Measurements from ENCODE around the gene FOXO1. TPM values are rescaled to one million over a fixed set of nuclear protein-coding genes. Genes with fewer than 3 reads are reported as not detected.

FOXO1 gene
- total and polyA plus RNA-seq, 2 of the 13 experiments (the other 11 are each of a cell fraction or from before 2014, with no cell fraction given), result 8.1 to 13.1 TPM

DNA sequence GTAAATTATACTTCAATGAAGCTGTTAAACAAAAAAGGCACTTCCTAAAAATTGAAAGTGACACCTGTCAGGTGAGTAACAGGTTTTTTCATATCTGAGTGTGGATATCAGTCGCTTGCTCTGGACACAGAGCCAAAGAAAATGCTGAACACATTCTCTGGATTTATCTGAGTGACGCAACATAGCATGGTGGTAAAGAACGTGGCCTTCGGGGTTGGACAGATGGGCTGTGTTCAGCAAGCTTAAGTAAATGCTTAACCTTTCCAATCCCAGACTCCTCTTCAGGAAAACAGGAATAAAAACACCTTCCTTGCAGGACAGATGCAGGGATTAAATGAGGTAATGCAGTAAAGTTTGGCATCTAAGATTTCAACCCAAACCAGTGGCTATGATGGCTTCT lies 132.0 kb downstream of the FOXO1 start (continued):
- TF ChIP-seq, protein P1, sequence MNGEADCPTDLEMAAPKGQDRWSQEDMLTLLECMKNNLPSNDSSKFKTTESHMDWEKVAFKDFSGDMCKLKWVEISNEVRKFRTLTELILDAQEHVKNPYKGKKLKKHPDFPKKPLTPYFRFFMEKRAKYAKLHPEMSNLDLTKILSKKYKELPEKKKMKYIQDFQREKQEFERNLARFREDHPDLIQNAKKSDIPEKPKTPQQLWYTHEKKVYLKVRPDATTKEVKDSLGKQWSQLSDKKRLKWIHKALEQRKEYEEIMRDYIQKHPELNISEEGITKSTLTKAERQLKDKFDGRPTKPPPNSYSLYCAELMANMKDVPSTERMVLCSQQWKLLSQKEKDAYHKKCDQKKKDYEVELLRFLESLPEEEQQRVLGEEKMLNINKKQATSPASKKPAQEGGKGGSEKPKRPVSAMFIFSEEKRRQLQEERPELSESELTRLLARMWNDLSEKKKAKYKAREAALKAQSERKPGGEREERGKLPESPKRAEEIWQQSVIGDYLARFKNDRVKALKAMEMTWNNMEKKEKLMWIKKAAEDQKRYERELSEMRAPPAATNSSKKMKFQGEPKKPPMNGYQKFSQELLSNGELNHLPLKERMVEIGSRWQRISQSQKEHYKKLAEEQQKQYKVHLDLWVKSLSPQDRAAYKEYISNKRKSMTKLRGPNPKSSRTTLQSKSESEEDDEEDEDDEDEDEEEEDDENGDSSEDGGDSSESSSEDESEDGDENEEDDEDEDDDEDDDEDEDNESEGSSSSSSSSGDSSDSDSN (CRISPR knock-in tag; IDR thresholded peaks at IDR 0.05), result no peak
- no peak for TF ChIP-seq ZNF256 (CRISPR knock-in tag; conservative IDR thresholded peaks at IDR 0.05)
- TF ChIP-seq ZNF816 (CRISPR knock-in tag; IDR thresholded peaks at IDR 0.05; ENCODE audit: borderline replicate concordance), result no peak
- TF ChIP-seq PTBP1 (IDR thresholded peaks at IDR 0.05; ENCODE audit: low read depth, low read length, poor library complexity, severe bottlenecking), result no peak
- no peak for TF ChIP-seq ZNF274 (CRISPR knock-in tag; IDR thresholded peaks at IDR 0.05)
- peak; percentile 79 for TF ChIP-seq BCL6 (CRISPR knock-in tag; IDR thresholded peaks at IDR 0.05)
- TF ChIP-seq MBD4 (IDR thresholded peaks at IDR 0.05; ENCODE audit: borderline replicate concordance, low read length), result no peak
- no peak for TF ChIP-seq MEF2D (CRISPR knock-in tag; IDR thresholded peaks at IDR 0.05)
- TF ChIP-seq, protein P2, sequence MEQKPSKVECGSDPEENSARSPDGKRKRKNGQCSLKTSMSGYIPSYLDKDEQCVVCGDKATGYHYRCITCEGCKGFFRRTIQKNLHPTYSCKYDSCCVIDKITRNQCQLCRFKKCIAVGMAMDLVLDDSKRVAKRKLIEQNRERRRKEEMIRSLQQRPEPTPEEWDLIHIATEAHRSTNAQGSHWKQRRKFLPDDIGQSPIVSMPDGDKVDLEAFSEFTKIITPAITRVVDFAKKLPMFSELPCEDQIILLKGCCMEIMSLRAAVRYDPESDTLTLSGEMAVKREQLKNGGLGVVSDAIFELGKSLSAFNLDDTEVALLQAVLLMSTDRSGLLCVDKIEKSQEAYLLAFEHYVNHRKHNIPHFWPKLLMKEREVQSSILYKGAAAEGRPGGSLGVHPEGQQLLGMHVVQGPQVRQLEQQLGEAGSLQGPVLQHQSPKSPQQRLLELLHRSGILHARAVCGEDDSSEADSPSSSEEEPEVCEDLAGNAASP (CRISPR knock-in tag; IDR thresholded peaks at IDR 0.05; ENCODE audit: borderline replicate concordance), result peak; percentile 42; the same call in 1 of the 2 replicates
- no peak for TF ChIP-seq ZNF33A (CRISPR knock-in tag; IDR thresholded peaks at IDR 0.05; ENCODE audit: borderline replicate concordance)
- TF ChIP-seq CENPX (CRISPR knock-in tag; IDR thresholded peaks at IDR 0.05), result no peak
- no peak for TF ChIP-seq AKAP8 (CRISPR knock-in tag; IDR thresholded peaks at IDR 0.05)
- no peak for TF ChIP-seq MEIS2 (CRISPR knock-in tag; IDR thresholded peaks at IDR 0.05)
- TF ChIP-seq, protein P3, sequence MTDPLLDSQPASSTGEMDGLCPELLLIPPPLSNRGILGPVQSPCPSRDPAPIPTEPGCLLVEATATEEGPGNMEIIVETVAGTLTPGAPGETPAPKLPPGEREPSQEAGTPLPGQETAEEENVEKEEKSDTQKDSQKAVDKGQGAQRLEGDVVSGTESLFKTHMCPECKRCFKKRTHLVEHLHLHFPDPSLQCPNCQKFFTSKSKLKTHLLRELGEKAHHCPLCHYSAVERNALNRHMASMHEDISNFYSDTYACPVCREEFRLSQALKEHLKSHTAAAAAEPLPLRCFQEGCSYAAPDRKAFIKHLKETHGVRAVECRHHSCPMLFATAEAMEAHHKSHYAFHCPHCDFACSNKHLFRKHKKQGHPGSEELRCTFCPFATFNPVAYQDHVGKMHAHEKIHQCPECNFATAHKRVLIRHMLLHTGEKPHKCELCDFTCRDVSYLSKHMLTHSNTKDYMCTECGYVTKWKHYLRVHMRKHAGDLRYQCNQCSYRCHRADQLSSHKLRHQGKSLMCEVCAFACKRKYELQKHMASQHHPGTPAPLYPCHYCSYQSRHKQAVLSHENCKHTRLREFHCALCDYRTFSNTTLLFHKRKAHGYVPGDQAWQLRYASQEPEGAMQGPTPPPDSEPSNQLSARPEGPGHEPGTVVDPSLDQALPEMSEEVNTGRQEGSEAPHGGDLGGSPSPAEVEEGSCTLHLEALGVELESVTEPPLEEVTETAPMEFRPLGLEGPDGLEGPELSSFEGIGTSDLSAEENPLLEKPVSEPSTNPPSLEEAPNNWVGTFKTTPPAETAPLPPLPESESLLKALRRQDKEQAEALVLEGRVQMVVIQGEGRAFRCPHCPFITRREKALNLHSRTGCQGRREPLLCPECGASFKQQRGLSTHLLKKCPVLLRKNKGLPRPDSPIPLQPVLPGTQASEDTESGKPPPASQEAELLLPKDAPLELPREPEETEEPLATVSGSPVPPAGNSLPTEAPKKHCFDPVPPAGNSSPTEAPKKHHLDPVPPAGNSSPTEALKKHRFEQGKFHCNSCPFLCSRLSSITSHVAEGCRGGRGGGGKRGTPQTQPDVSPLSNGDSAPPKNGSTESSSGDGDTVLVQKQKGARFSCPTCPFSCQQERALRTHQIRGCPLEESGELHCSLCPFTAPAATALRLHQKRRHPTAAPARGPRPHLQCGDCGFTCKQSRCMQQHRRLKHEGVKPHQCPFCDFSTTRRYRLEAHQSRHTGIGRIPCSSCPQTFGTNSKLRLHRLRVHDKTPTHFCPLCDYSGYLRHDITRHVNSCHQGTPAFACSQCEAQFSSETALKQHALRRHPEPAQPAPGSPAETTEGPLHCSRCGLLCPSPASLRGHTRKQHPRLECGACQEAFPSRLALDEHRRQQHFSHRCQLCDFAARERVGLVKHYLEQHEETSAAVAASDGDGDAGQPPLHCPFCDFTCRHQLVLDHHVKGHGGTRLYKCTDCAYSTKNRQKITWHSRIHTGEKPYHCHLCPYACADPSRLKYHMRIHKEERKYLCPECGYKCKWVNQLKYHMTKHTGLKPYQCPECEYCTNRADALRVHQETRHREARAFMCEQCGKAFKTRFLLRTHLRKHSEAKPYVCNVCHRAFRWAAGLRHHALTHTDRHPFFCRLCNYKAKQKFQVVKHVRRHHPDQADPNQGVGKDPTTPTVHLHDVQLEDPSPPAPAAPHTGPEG (CRISPR knock-in tag; IDR thresholded peaks at IDR 0.05), result no peak
- no peak for TF ChIP-seq SP2 (CRISPR knock-in tag; IDR thresholded peaks at IDR 0.05)
- TF ChIP-seq, protein P4, sequence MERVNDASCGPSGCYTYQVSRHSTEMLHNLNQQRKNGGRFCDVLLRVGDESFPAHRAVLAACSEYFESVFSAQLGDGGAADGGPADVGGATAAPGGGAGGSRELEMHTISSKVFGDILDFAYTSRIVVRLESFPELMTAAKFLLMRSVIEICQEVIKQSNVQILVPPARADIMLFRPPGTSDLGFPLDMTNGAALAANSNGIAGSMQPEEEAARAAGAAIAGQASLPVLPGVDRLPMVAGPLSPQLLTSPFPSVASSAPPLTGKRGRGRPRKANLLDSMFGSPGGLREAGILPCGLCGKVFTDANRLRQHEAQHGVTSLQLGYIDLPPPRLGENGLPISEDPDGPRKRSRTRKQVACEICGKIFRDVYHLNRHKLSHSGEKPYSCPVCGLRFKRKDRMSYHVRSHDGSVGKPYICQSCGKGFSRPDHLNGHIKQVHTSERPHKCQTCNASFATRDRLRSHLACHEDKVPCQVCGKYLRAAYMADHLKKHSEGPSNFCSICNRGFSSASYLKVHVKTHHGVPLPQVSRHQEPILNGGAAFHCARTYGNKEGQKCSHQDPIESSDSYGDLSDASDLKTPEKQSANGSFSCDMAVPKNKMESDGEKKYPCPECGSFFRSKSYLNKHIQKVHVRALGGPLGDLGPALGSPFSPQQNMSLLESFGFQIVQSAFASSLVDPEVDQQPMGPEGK (CRISPR knock-in tag; IDR thresholded peaks at IDR 0.05), result no peak
- no peak for TF ChIP-seq MIER2 (CRISPR knock-in tag; IDR thresholded peaks at IDR 0.05)
